Dermis blood vessel endothelial cell (primary cell): ENCODE results near the gene RCVRN. TPM values are rescaled to one million over a fixed set of nuclear protein-coding genes. Genes with fewer than 3 reads are reported as not detected.

Experiments
- total RNA-seq: library from RNA; depleted of rRNA; stranded (reverse); fragments of >200 nt; gene quantifications from 2 replicates; pipeline ENCODE4 v1.2.3, GENCODE V29; 2014

RCVRN gene
- total RNA-seq, 1 donor from 2014 or later: not detected

Other genes with a start within 250 kb of the RCVRN start
- gene DHRS7C, start 113.7 kb downstream of the RCVRN start, total RNA-seq: not detected in 2 replicates
- gene GSG1L2, start 83.2 kb downstream of the RCVRN start, total RNA-seq: not detected in 2 replicates
- 0.17 TPM in 1 of 2 replicates, not detected in the other for gene GLP2R, start 79.3 kb downstream of the RCVRN start, total RNA-seq